ENCODE results near the gene FLOT1.

The FLOT1 gene

GRCh38 chr6:30678964-30679726 lies 63.3 kb downstream of the FLOT1 start:
- DNase-seq: peak; percentile 95

All from OCI-M1 (cell line).